ENCODE measurements around the gene TSKU. TPM values are rescaled to one million over a fixed set of nuclear protein-coding genes. Genes with fewer than 3 reads are reported as not detected.

Gene TSKU
- total RNA-seq, 1 experiment from 2014 or later: 99.4 TPM

DNA sequence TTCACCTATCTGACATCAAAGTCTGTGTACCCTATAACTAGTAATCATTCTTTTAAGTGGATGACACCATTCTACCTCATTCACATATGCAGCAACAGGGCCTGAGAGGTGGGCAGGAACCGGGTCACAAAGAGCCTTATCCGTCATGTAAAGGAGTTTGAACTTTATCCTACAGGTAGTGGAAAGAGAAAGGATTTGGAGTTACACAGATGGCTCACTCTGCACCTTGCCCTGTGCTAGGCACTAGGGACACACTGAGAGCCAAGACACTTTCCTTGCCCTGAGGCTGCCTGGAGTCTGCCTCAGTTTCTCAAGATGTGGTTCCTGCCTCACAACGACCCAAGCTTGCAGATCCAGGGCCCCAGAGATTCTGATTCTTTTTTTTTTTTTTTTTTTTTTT lies 63.3 kb downstream of the TSKU start:
- no peak overlapping the region for H2AFZ ChIP-seq
- ChIA-PET POLR2A (ENCODE audit: unreplicated experiment) (no interaction called here), CTCF (no interaction called here)
- no peaks in the 10 kb centered on the region for H3F3A ChIP-seq (ENCODE audit: insufficient read depth, low read depth)
- intact Hi-C loops (cut with micrococcal nuclease; ENCODE audit: unreplicated experiment): no loop called here
- H3K36me3 ChIP-seq (ENCODE audit: low read depth): no peaks in the 10 kb centered on the region
- no peaks in the 10 kb centered on the region for H3K4me1 ChIP-seq (replicated peaks; ENCODE audit: insufficient read depth)
- H3K27me3 ChIP-seq (ENCODE audit: insufficient read depth, low read depth): no peaks in the 10 kb centered on the region
- H3K79me2 ChIP-seq (ENCODE audit: low read depth): no peaks in the 10 kb centered on the region
- TF ChIP-seq, protein P1, sequence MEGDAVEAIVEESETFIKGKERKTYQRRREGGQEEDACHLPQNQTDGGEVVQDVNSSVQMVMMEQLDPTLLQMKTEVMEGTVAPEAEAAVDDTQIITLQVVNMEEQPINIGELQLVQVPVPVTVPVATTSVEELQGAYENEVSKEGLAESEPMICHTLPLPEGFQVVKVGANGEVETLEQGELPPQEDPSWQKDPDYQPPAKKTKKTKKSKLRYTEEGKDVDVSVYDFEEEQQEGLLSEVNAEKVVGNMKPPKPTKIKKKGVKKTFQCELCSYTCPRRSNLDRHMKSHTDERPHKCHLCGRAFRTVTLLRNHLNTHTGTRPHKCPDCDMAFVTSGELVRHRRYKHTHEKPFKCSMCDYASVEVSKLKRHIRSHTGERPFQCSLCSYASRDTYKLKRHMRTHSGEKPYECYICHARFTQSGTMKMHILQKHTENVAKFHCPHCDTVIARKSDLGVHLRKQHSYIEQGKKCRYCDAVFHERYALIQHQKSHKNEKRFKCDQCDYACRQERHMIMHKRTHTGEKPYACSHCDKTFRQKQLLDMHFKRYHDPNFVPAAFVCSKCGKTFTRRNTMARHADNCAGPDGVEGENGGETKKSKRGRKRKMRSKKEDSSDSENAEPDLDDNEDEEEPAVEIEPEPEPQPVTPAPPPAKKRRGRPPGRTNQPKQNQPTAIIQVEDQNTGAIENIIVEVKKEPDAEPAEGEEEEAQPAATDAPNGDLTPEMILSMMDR (conservative IDR thresholded peaks at IDR 0.05): no peak
- DNase-seq: no peak
- no peaks in the 10 kb centered on the region for H3K9me3 ChIP-seq (ENCODE audit: insufficient read depth, low read depth)
- no peak overlapping the region for H3K4me3 ChIP-seq
- no TSS peak for BruUV-seq (replicated peaks)
- H4K20me1 ChIP-seq (ENCODE audit: insufficient read depth): no peaks in the 10 kb centered on the region
- H3K27ac ChIP-seq: no peak overlapping the region
- no peaks in the 10 kb centered on the region for H3K9me2 ChIP-seq (ENCODE audit: insufficient read depth)
- no peak overlapping the region for H3K4me2 ChIP-seq

Other genes starting within 250 kb of the TSKU start
- gene LRRC32, start 112.6 kb upstream of the TSKU start, total RNA-seq (2021): 0.53 TPM in 1 of 2 replicates, not detected in the other
- gene ACER3, start 77.6 kb downstream of the TSKU start, total RNA-seq (2021): 15.8 and 21.3 TPM in 2 replicates